Mammary epithelial cell (primary cell): Measurements from ENCODE around the gene IRF2BP2.

Source experiments
- CTCF ChIP-seq, 2 donors: IDR thresholded peaks in 1 of 2; conservative IDR thresholded peaks in 1 of 2; 2 replicates each; pipeline ENCODE4 v1.5.1; 2011 to 2012; ENCODE audit warnings: inconsistent platforms in 2 of 2, low read length in 2 of 2, mild to moderate bottlenecking in 2 of 2, control low read depth in 1 of 2, low read depth in 1 of 2; ENCODE audit not compliant: insufficient read depth in 1 of 2; ENCODE audit errors: extremely low read depth in 1 of 2
- EZH2 ChIP-seq: IDR thresholded peaks from 2 replicates; pipeline ENCODE4 v1.6.1; 2012; ENCODE audit warnings: low read length, inconsistent platforms, borderline replicate concordance

DNA sequence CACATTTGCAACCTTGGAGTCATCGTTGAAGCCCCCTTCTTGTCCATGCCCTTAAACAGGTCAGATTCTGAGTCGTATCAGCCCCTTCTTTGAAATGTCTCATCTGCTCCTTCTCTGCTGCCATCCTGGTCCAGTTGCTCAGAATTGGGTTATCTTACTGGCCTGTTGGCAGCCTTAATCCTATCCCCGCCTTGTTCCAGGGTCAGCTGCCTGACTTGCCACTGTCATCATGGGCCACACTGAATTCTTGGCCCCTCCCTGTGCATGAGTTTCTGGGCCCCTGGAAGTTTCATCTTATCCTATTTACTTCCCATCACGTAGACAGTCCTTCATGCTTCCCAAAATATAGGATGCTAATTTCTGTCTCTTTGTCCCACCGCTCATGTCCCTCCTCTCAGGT is 23.7 kb downstream of the IRF2BP2 start:
- TF ChIP-seq CTCF (conservative IDR thresholded peaks at IDR 0.05 in 1 of 2, IDR thresholded peaks at IDR 0.05 in 1 of 2; ENCODE audit: extremely low read depth in 1 of 2, insufficient read depth in 1 of 2, low read depth in 1 of 2, low read length in 2 of 2), result no peak
- no peak for TF ChIP-seq EZH2
